Type B pancreatic cell (in vitro differentiated cells): ENCODE results near the gene SCNM1. TPM values are rescaled to one million over a fixed set of nuclear protein-coding genes. Genes with fewer than 3 reads are reported as not detected.
A peak's percentile ranks its signal among the peaks of the same experiment; 100 is the strongest.

Experiments
- DNase-seq: peaks from one replicate; pipeline ENCODE4 v3.0.0; 2021; ENCODE audit warnings: mixed read lengths; ENCODE audit not compliant: unreplicated experiment; ENCODE audit errors: extremely low spot score
- H3K27ac Mint-ChIP-seq: 2 replicates; pipeline ENCODE4 v1.8.0; 2021; ENCODE audit warnings: mild to moderate bottlenecking, mixed read lengths
- H3K27me3 Mint-ChIP-seq: 2 replicates; pipeline ENCODE4 v1.8.0; 2021; ENCODE audit warnings: mixed read lengths
- H3K36me3 Mint-ChIP-seq: 2 replicates; pipeline ENCODE4 v1.8.0; 2021; ENCODE audit warnings: mixed read lengths
- H3K4me1 Mint-ChIP-seq: one replicate; pipeline ENCODE4 v1.8.0; 2021; ENCODE audit warnings: mixed read lengths; ENCODE audit not compliant: unreplicated experiment
- H3K4me3 Mint-ChIP-seq: 2 replicates; pipeline ENCODE4 v1.8.0; 2021; ENCODE audit warnings: mild to moderate bottlenecking, mixed read lengths
- H3K9me3 Mint-ChIP-seq: 2 replicates; pipeline ENCODE4 v1.8.0; 2021; ENCODE audit warnings: mixed read lengths
- total RNA-seq: library from RNA; stranded (reverse); gene quantifications from 2 replicates; pipeline ENCODE4 v1.2.1, GENCODE V29; 2021; ENCODE audit warnings: low replicate concordance
- TF ChIP-seq, protein P1 (sequence below): fragments of 200-600 bp; sonication (generic); conservative IDR thresholded peaks from 2 replicates; pipeline ENCODE4 v1.5.0; 2021; ENCODE audit warnings: antibody characterized with exemption, mild to moderate bottlenecking

The SCNM1 gene
- total RNA-seq, 1 donor from 2014 or later, result 39.3 TPM

DNA sequence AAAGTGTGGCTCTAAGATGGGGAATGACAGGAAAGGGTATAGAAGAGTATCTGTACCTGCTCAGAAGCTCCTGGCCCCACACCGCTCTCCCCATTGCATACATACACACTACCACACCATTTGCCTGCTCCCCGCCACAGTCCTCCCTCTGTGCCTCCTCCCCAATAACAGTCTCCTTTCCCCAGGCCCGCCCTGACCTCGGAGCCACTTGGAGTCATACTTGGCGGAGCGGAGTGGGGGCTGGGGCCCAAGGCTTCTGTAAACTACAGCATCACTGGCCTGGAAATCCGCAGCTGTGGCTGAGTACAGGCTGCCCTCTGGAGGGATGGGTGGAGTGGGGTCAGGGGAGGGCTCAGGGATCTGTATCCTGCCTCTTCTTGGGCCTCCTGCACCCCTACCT lies 28.2 kb upstream of the SCNM1 start:
- no peaks in the 10 kb centered on the region for H3K4me1 Mint-ChIP-seq
- H3K9me3 Mint-ChIP-seq, result no peaks in the 10 kb centered on the region
- DNase-seq, result no peak
- H3K27me3 Mint-ChIP-seq, result peaks cover 11% of the 10 kb centered on the region
- H3K4me3 Mint-ChIP-seq, result no peak overlapping the region
- peaks cover 12% of the 10 kb centered on the region for H3K36me3 Mint-ChIP-seq
- no peak overlapping the region for H3K27ac Mint-ChIP-seq
- TF ChIP-seq, protein P1, sequence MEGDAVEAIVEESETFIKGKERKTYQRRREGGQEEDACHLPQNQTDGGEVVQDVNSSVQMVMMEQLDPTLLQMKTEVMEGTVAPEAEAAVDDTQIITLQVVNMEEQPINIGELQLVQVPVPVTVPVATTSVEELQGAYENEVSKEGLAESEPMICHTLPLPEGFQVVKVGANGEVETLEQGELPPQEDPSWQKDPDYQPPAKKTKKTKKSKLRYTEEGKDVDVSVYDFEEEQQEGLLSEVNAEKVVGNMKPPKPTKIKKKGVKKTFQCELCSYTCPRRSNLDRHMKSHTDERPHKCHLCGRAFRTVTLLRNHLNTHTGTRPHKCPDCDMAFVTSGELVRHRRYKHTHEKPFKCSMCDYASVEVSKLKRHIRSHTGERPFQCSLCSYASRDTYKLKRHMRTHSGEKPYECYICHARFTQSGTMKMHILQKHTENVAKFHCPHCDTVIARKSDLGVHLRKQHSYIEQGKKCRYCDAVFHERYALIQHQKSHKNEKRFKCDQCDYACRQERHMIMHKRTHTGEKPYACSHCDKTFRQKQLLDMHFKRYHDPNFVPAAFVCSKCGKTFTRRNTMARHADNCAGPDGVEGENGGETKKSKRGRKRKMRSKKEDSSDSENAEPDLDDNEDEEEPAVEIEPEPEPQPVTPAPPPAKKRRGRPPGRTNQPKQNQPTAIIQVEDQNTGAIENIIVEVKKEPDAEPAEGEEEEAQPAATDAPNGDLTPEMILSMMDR, result no peak

GRCh38 chr1:151142411-151143056 lies 23.4 kb upstream of the SCNM1 start:
- Mint-ChIP-seq H3K36me3 (peaks cover 4% of the 10 kb centered on the region), H3K27me3 (peaks cover 8% of the 10 kb centered on the region), H3K9me3 (no peaks in the 10 kb centered on the region), H3K4me1 (peaks cover 33% of the 10 kb centered on the region), H3K4me3 (no peak overlapping the region), H3K27ac (no peak overlapping the region)
- no peak for DNase-seq
- TF ChIP-seq, protein P1, result no peak

- Mint-ChIP-seq H3K27me3 (peaks cover 12% of the 10 kb centered on the region), H3K4me3 (no peak overlapping the region)
Observed at GRCh38 chr1:151143057-151143435, 22.9 kb upstream of the SCNM1 start.

DNA sequence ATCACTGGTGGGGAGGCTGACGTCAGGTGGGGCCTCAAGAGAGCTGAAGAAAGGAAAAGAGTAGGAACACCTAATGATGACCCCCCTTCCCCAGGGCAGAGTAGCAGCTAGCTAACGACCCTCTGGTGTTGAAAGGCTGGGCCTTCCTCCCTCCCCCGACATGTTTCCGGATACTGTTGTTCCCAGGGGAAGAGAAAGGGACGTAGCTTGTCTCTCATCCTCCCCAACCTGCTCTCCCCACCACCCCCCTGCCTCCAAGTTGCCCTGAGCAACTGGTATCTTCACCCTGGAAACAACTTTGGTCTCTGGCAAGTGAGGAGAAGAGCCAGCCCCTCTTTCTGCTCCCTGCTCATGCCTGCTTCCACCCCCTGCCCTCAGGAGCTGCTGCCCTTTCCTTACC lies 22.0 kb upstream of the SCNM1 start:
- H3K27ac Mint-ChIP-seq, result no peak overlapping the region
- H3K4me1 Mint-ChIP-seq, result peaks cover 38% of the 10 kb centered on the region
- peaks cover 12% of the 10 kb centered on the region for H3K27me3 Mint-ChIP-seq

More at GRCh38 chr1:151143057-151143435, 22.9 kb upstream of the SCNM1 start:
- peaks cover 38% of the 10 kb centered on the region for H3K4me1 Mint-ChIP-seq
- peaks cover 4% of the 10 kb centered on the region for H3K36me3 Mint-ChIP-seq
- TF ChIP-seq, protein P1, result no peak
- H3K27ac Mint-ChIP-seq, result no peak overlapping the region
- DNase-seq, result no peak
- H3K9me3 Mint-ChIP-seq, result no peaks in the 10 kb centered on the region

GRCh38 chr1:151144474-151145303 lies 21.3 kb upstream of the SCNM1 start:
- H3K4me3 Mint-ChIP-seq, result peak overlapping the region; percentile 93
- TF ChIP-seq, protein P1, result no peak
- peaks cover 38% of the 10 kb centered on the region for H3K4me1 Mint-ChIP-seq
- peaks cover 4% of the 10 kb centered on the region for H3K36me3 Mint-ChIP-seq
- no peak for DNase-seq
- H3K27me3 Mint-ChIP-seq, result peaks cover 12% of the 10 kb centered on the region
- peak overlapping the region; percentile 6 for H3K27ac Mint-ChIP-seq
- H3K9me3 Mint-ChIP-seq, result no peaks in the 10 kb centered on the region

More for the DNA sequence above, 22.0 kb upstream of the SCNM1 start:
- no peak for DNase-seq
- H3K9me3 Mint-ChIP-seq, result no peaks in the 10 kb centered on the region
- TF ChIP-seq, protein P1, result no peak
- H3K36me3 Mint-ChIP-seq, result peaks cover 4% of the 10 kb centered on the region
- H3K4me3 Mint-ChIP-seq, result peak overlapping the region; percentile 93
